Kidney (tissue), 14 donors: ENCODE data around the gene IMMP2L. TPM values are rescaled to one million over a fixed set of nuclear protein-coding genes. Genes with fewer than 3 reads are reported as not detected.
A peak's percentile ranks its signal among the peaks of the same experiment; 100 is the strongest.

Source experiments
- DNase-seq, 5 donors: peaks; one replicate each; pipeline ENCODE4 v3.0.0-alpha.2; 2013 to 2020
- FAIRE-seq: peaks from 2 replicates; lab custom pipeline; 2012; peaks lifted over from hg19 to GRCh38; lab: Jason Lieb, UNC
- H3K27ac ChIP-seq, 2 donors: one replicate each; pipeline ENCODE4 v1.7.0; 2013; ENCODE audit warnings: low read depth in 2 of 2, low read length in 2 of 2, inconsistent platforms in 1 of 2
- H3K27me3 ChIP-seq: one replicate; pipeline ENCODE4 v1.7.1; 2013; ENCODE audit warnings: low read length, inconsistent platforms; ENCODE audit not compliant: control insufficient read depth, insufficient read depth
- H3K36me3 ChIP-seq, 3 donors: one replicate each; pipeline versions ENCODE4 v1.7.0 to v1.7.1; 2013; ENCODE audit warnings: low read length in 3 of 3, control low read depth in 1 of 3, inconsistent platforms in 1 of 3; ENCODE audit not compliant: insufficient read depth in 3 of 3, control insufficient read depth in 2 of 3
- H3K4me1 ChIP-seq, 3 donors: one replicate each; pipeline versions ENCODE4 v1.7.0 to v1.7.1; 2013; ENCODE audit warnings: low read length in 3 of 3, inconsistent platforms in 1 of 3, low read depth in 1 of 3; ENCODE audit not compliant: control insufficient read depth in 2 of 3, insufficient read depth in 2 of 3
- H3K4me3 ChIP-seq, 3 donors: one replicate each; pipeline versions ENCODE4 v1.7.0 to v1.8.1; 2013; ENCODE audit warnings: low read length in 3 of 3, control low read depth in 1 of 3, inconsistent platforms in 1 of 3
- H3K9ac ChIP-seq, 3 donors: one replicate each; pipeline versions ENCODE4 v1.7.0 to v1.7.1; 2013; ENCODE audit warnings: low read length in 3 of 3, control low read depth in 1 of 3, inconsistent platforms in 1 of 3
- H3K9me3 ChIP-seq, 3 donors: one replicate each; pipeline versions ENCODE4 v1.7.0 to v1.7.1; 2013; ENCODE audit warnings: low read length in 3 of 3, control low read depth in 1 of 3, inconsistent platforms in 1 of 3; ENCODE audit not compliant: control insufficient read depth in 2 of 3, insufficient read depth in 1 of 3
- CTCF ChIP-seq: IDR thresholded peaks from 3 replicates; pipeline ENCODE4 v1.5.1; 2012; ENCODE audit warnings: mild to moderate bottlenecking, moderate library complexity, borderline replicate concordance; ENCODE audit not compliant: insufficient read depth; ENCODE audit errors: extremely low read depth
- intact Hi-C: fragments of 100-400 bp; cut with DNase I; formaldehyde crosslinking; loops from one replicate; pipeline ENCODE4 v1.11.1; 2022
- polyA plus RNA-seq: library from polyadenylated mRNA; stranded (reverse); fragments of 350-450 nt; fragmentation: Illumina TruSeq; extraction: RNeasy Lipid Tissue Mini Kit (QIAGEN cat#74804); gene quantifications from one replicate; pipeline ENCODE4 v1.2.3, GENCODE V29; 2014; ENCODE audit warnings: low read depth, low replicate concordance; ENCODE audit not compliant: insufficient read depth
- total RNA-seq: library from RNA; stranded (reverse); fragmentation: NEBNext Ultra II Directional; extraction: Animal tissue kit (Norgen Biotek cat#: 25700); gene quantifications from one replicate; pipeline ENCODE4 v1.2.1, GENCODE V29; 2021
- donor health status: control.
- donor health status: control.
- donor health status: control.
- donor health status: control.
- donor health status: control.
- donor health status: DM: yes; HTN: yes; CAD: no.
- donor health status: Normal renal cell carcinoma (clear cell type).

The IMMP2L gene
- total and polyA plus RNA-seq, 2 donors from 2014 or later: 46.4 to 52.1 TPM

- TF ChIP-seq CTCF: no peak
- FAIRE-seq: no peak
- peak in 1 of 5 donors; percentile 15 for DNase-seq
- H3K9me3 ChIP-seq: no peaks in the 10 kb centered on the region
- no peak overlapping the region for H3K4me3 ChIP-seq
- H3K27me3 ChIP-seq: no peaks in the 10 kb centered on the region
- no peak overlapping the region for H3K9ac ChIP-seq
- H3K36me3 ChIP-seq: no peaks in the 10 kb centered on the region
- peaks cover 0 to 9% (median 0%) of the 10 kb centered on the region in 3 donors for H3K4me1 ChIP-seq
- no peak overlapping the region for H3K27ac ChIP-seq
- intact Hi-C loops: no loop called here
Observed at GRCh38 chr7:110944448-110944847, 617.8 kb downstream of the IMMP2L start.

- Histone ChIP-seq H3K9ac (no peak overlapping the region), H3K27ac (no peak overlapping the region), H3K4me3 (no peak overlapping the region), H3K9me3 (no peaks in the 10 kb centered on the region), H3K27me3 (no peaks in the 10 kb centered on the region), H3K36me3 (no peaks in the 10 kb centered on the region), H3K4me1 (peaks cover 0 to 9% (median 0%) of the 10 kb centered on the region in 3 donors)
- no peak for TF ChIP-seq CTCF
- intact Hi-C loops: no loop called here
- no peak for FAIRE-seq
- DNase-seq: no peak
Observed at GRCh38 chr7:110943701-110944345, 618.5 kb downstream of the IMMP2L start.

DNA sequence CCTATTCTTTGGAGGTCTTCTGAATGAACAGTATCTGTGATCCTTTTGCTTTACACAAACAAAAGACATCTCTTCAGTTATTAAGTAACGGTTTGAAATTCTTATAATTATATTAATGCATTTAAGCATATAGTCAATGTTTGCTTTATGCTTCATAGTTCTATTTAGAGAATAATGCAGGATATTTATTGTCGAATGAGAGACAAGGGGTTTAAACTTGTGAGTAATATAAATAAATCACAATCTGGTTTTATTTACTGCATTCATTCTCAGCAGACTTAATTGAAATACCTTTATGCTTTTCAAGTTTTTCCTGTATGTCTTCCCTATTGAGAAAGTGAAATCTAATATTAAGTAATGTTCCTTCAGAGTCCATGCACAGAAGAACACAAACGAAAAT is 620.9 kb downstream of the IMMP2L start:
- no peaks in the 10 kb centered on the region for H3K36me3 ChIP-seq
- H3K27me3 ChIP-seq: no peaks in the 10 kb centered on the region
- no peak overlapping the region for H3K4me3 ChIP-seq
- no peak for TF ChIP-seq CTCF
- no peak overlapping the region for H3K9ac ChIP-seq
- DNase-seq (no peak), FAIRE-seq (no peak)
- H3K27ac ChIP-seq: no peak overlapping the region
- peaks cover 0 to 9% (median 0%) of the 10 kb centered on the region in 3 donors for H3K4me1 ChIP-seq
- H3K9me3 ChIP-seq: no peaks in the 10 kb centered on the region
- intact Hi-C loops: no loop called here

DNA sequence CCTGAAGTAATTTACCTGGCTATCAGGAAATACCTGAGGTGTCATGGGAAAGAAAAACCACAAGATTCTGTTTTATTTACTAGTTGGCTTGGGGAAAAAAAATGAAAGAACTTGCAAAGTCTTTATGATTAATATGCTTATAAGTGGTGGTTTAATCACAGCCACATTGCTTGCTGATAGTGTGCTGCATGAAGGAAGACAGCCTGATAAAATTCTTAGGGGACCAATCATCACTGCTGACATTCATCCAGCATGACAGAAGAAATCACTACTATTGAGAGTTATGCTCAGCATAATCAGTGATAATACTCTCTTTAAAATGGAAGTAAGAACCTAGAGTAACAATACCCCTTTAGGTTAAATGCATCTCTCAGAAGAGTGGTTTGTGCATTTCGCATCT is 621.5 kb downstream of the IMMP2L start:
- FAIRE-seq (no peak), DNase-seq (no peak)
- Histone ChIP-seq H3K9me3 (no peaks in the 10 kb centered on the region), H3K27ac (no peak overlapping the region), H3K36me3 (no peaks in the 10 kb centered on the region), H3K9ac (no peak overlapping the region), H3K27me3 (no peaks in the 10 kb centered on the region), H3K4me3 (no peak overlapping the region), H3K4me1 (peaks cover 0 to 9% (median 0%) of the 10 kb centered on the region in 3 donors)
- TF ChIP-seq CTCF: no peak
- intact Hi-C loops: no loop called here
